Activated naive CD8-positive, alpha-beta T cell (primary cell): ENCODE results near the gene VGLL4.
"Not testable (repeated sequence)": the region's sequence is repeated elsewhere in the genome, so short reads cannot be mapped to it uniquely, and the experiment has no call there.

Experiments
- H3K27ac Mint-ChIP-seq: one replicate; pipeline ENCODE4 v1.8.0; 2021; ENCODE audit warnings: mixed read lengths
- H3K27me3 Mint-ChIP-seq: one replicate; pipeline ENCODE4 v1.8.0; 2021; ENCODE audit warnings: mixed read lengths
- H3K36me3 Mint-ChIP-seq: one replicate; pipeline ENCODE4 v1.8.0; 2021; ENCODE audit warnings: mixed read lengths
- H3K4me1 Mint-ChIP-seq: one replicate; pipeline ENCODE4 v1.8.0; 2021; ENCODE audit warnings: low read depth, mixed read lengths
- H3K4me3 Mint-ChIP-seq: one replicate; pipeline ENCODE4 v1.8.0; 2021; ENCODE audit warnings: mild to moderate bottlenecking, mixed read lengths
- H3K9me3 Mint-ChIP-seq: one replicate; pipeline ENCODE4 v1.8.0; 2021; ENCODE audit warnings: low read depth, mixed read lengths

Gene VGLL4

DNA sequence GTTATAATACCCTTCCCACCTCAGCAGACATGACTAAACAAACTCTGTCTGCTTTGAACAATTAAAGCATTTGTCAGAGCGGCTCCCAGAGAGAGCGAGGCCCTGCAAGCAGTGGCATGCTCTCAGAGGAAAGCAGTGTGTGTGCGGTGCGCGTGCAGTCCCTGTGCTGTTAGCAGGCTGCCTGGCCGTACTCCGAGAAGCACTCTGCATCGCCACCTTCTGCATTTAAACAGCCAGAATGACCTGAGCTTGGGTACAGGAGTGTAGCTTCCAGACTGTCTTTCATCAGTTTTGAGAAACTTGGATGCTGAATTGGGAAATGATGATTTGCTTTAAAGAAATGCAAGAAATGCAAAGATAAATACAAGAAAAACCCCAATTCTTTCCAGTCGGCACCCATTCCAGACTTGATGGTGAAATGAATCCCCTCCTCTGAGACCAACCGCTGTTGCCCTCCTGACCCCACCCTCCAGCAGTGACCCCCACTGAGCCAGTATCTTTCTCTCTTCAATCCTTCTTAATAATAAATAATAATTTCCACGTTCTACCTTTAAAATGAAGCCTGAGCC is 113.5 kb downstream of the VGLL4 start:
- H3K9me3 Mint-ChIP-seq = no peaks in the 10 kb centered on the region
- no peaks in the 10 kb centered on the region for H3K4me1 Mint-ChIP-seq
- H3K4me3 Mint-ChIP-seq = no peak overlapping the region
- peaks cover 11% of the 10 kb centered on the region for H3K36me3 Mint-ChIP-seq
- no peaks in the 10 kb centered on the region for H3K27me3 Mint-ChIP-seq
- H3K27ac Mint-ChIP-seq = no peak overlapping the region

DNA sequence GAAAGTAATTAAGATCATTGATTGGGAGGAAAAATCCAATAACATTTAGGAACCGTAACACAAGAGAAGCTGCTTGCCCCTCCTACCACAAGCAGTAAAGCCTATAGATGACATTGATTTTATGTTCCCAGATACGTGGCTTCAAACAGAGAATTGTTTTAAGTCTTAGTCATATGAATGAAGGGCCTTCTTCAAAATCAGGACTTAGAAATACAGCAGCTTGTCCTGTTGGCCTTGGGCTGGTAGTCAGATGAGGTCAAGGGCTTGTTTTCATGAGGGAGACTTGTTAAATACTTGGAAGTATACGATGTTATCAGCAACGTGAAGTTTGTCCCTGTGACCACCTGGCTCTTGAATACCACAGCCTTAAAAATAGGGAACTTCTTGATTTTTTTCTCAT is 114.4 kb downstream of the VGLL4 start:
- Mint-ChIP-seq H3K4me3 (no peak overlapping the region), H3K9me3 (no peaks in the 10 kb centered on the region), H3K27me3 (no peaks in the 10 kb centered on the region), H3K4me1 (no peaks in the 10 kb centered on the region), H3K27ac (no peak overlapping the region), H3K36me3 (peaks cover 11% of the 10 kb centered on the region)

DNA sequence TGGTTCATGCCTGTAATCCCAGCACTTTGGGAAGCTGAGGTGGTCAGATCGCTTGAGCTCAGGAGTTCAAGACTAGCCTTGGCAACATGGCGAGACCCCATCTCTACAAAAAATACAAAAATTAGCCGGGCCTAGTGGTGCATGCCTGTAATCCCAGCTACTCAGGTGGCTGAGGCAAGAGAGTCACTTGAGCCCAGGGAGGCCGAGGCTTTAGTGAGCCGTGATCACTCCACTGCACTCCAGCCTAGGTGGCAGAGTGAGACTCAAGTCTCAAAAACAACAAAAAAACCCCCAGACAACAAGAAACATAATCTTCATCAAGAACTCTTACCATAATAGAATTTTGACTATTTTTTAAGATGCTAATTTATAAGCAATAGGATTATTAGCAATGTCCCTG is 117.6 kb downstream of the VGLL4 start:
- H3K4me3 Mint-ChIP-seq, H3K4me1 Mint-ChIP-seq, H3K9me3 Mint-ChIP-seq, H3K27me3 Mint-ChIP-seq, H3K27ac Mint-ChIP-seq: not testable (repeated sequence)
- H3K36me3 Mint-ChIP-seq = peaks cover 11% of the 10 kb centered on the region

- H3K36me3 Mint-ChIP-seq = peaks cover 18% of the 10 kb centered on the region
- H3K4me3 Mint-ChIP-seq = no peak overlapping the region
- no peaks in the 10 kb centered on the region for H3K27me3 Mint-ChIP-seq
- no peak overlapping the region for H3K27ac Mint-ChIP-seq
- H3K9me3 Mint-ChIP-seq = no peaks in the 10 kb centered on the region
- no peaks in the 10 kb centered on the region for H3K4me1 Mint-ChIP-seq
Observed at GRCh38 chr3:11523572-11524101, 120.1 kb downstream of the VGLL4 start.

DNA sequence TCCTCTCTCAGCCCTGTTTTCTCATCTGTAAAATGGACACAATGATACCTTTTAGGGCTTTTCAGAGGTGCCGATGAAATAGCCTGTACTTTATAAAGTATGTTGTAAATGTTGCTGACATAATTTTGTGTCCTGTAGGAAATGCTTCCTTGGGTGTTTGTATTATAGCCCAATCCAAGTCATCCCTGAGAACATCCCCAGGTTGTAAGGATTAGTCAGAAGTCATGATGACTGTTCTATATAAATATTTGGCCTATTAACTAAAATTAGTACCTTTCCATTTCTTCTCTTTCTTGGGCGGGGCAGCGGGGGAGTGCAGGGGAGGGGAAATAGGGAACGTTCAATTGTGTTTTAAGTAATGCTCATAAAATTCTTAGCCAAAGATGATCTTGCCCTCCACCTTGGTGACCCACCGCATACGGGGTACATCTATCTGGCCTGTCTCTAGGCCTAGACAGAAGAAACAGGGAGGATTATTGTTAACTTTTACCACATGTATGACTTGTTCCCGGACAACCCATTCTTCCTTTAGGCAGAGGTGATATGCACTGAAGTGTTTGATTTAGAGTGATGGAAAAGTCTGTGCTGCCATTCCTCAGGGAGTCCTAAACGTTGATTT is 120.7 kb downstream of the VGLL4 start:
- H3K4me1 Mint-ChIP-seq = no peaks in the 10 kb centered on the region
- no peak overlapping the region for H3K27ac Mint-ChIP-seq
- H3K9me3 Mint-ChIP-seq = no peaks in the 10 kb centered on the region
- peaks cover 16% of the 10 kb centered on the region for H3K36me3 Mint-ChIP-seq
- H3K4me3 Mint-ChIP-seq = no peak overlapping the region
- no peaks in the 10 kb centered on the region for H3K27me3 Mint-ChIP-seq

- Mint-ChIP-seq H3K4me3 (no peak overlapping the region), H3K4me1 (no peaks in the 10 kb centered on the region), H3K36me3 (peaks cover 13% of the 10 kb centered on the region), H3K9me3 (no peaks in the 10 kb centered on the region), H3K27ac (no peak overlapping the region), H3K27me3 (no peaks in the 10 kb centered on the region)
Observed at GRCh38 chr3:11522398-11522715, 121.4 kb downstream of the VGLL4 start.

DNA sequence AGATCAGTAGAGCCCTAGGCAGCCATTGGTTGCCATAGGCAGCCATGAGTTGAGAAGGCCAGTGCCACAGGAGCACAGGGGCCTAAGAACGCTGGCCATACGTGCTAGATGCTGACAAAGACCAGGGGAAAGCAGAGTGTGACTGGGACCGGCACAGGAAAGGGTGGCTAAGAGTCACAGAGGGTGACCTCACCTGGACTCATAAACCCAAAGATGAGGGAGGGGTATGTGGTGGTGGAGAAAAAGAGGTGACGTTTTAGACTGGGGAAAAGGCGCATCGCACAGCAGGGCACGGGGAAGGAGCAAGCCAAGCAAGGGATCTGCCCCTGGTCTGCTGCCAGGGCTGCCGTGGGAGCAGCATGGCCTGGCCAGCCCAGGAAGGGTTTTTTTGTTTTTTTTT is 122.5 kb downstream of the VGLL4 start:
- Mint-ChIP-seq H3K36me3 (peaks cover 8% of the 10 kb centered on the region), H3K4me3 (no peak overlapping the region), H3K4me1 (no peaks in the 10 kb centered on the region), H3K27ac (no peak overlapping the region), H3K27me3 (no peaks in the 10 kb centered on the region), H3K9me3 (no peaks in the 10 kb centered on the region)

- Mint-ChIP-seq H3K36me3 (peaks cover 14% of the 10 kb centered on the region), H3K4me1 (no peaks in the 10 kb centered on the region), H3K27me3 (no peaks in the 10 kb centered on the region), H3K27ac (no peak overlapping the region), H3K9me3 (no peaks in the 10 kb centered on the region), H3K4me3 (no peak overlapping the region)
Observed at GRCh38 chr3:11517601-11518000, 126.1 kb downstream of the VGLL4 start.

DNA sequence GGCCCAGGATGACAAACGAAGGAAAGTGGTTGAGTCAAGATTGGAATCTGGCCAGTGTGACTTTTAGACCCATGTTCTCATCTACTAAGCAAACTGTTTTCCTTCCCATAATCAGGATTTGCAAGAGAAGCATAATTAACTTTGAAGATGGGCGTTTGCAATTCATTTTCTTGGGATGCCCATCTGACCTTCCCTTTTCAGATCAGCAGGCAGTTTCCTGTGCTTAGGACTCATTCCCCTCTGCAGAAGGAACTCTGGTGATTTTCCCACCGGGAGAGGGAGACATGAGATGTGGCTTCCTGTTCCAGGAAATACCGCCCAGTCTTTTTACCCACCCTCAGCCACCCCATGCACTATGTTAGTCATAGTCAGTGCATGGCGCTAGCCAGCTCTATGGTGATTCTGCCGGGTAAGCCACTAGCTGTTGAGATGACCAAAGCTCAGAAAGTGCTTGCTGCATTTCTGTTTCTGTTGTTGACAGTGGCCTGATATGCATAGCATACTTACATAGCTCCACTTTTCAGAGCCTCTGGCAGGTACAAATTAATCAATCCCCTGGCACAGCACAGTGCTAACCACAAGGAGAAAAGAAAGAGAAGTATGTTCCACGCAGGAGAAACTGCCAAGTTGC is 129.4 kb downstream of the VGLL4 start:
- H3K27ac Mint-ChIP-seq = no peak overlapping the region
- no peaks in the 10 kb centered on the region for H3K9me3 Mint-ChIP-seq
- H3K4me3 Mint-ChIP-seq = no peak overlapping the region
- H3K4me1 Mint-ChIP-seq = no peaks in the 10 kb centered on the region
- H3K36me3 Mint-ChIP-seq = peaks cover 15% of the 10 kb centered on the region
- no peaks in the 10 kb centered on the region for H3K27me3 Mint-ChIP-seq

DNA sequence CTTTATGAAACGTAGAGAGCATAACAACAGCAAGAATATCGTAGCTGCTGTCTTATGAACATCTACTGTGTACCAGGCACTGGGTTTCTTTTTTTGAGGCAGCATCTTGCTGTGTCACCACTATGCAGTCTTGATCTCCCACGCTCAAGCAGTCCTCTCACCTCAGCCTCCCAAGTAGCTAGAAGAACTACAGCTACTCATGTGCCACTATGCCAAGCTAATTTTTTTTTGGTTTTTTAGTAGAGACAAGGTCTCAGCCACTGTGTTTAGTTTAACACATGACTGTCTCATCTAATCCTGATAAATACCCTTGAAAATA is 129.9 kb downstream of the VGLL4 start:
- H3K36me3 Mint-ChIP-seq = peaks cover 11% of the 10 kb centered on the region
- no peaks in the 10 kb centered on the region for H3K9me3 Mint-ChIP-seq
- no peak overlapping the region for H3K4me3 Mint-ChIP-seq
- no peaks in the 10 kb centered on the region for H3K27me3 Mint-ChIP-seq
- H3K27ac Mint-ChIP-seq = no peak overlapping the region
- H3K4me1 Mint-ChIP-seq = no peaks in the 10 kb centered on the region

DNA sequence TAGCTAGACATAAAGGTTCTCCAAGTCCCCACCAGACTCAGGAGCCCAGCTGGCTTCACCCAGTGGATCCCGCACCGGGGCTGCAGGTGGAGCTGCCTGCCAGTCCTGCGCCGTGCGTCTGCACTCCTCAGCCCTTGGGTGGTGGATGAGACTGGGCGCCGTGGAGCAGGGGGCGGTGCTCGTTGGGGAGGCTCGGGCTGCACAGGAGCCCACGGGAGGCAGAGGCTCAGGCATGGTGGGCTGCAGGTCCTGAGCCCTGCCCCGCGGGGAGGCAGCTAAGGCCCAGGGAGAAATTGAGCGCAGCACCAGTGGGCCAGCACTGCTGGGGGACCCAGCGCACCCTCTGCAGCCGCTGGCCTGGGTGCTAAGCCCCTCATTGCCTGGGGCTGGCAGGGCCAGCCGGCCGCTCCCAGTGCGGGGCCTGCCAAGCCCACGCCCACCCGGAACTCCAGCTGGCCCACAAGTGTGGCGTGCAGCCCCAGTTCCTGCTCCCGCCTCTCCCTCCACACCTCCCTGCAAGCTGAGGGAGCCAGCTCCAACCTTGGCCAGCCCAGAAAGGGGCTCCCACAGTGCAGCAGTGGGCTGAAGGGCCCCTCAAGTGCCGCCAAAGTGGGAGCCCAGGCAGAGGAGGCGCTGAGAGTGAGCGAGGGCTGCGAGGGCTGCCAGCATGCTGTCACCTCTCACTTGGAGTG is 130.4 kb downstream of the VGLL4 start:
- H3K4me3 Mint-ChIP-seq, H3K9me3 Mint-ChIP-seq, H3K27ac Mint-ChIP-seq, H3K27me3 Mint-ChIP-seq, H3K4me1 Mint-ChIP-seq: not testable (repeated sequence)
- H3K36me3 Mint-ChIP-seq = peaks cover 11% of the 10 kb centered on the region

GRCh38 chr3:11511606-11512005 is 132.1 kb downstream of the VGLL4 start:
- H3K27ac Mint-ChIP-seq, H3K27me3 Mint-ChIP-seq, H3K4me3 Mint-ChIP-seq, H3K9me3 Mint-ChIP-seq, H3K4me1 Mint-ChIP-seq: not testable (repeated sequence)
- H3K36me3 Mint-ChIP-seq = peaks cover 11% of the 10 kb centered on the region

- Mint-ChIP-seq H3K27me3 (no peaks in the 10 kb centered on the region), H3K4me1 (no peaks in the 10 kb centered on the region), H3K9me3 (no peaks in the 10 kb centered on the region), H3K4me3 (no peak overlapping the region), H3K27ac (no peak overlapping the region), H3K36me3 (peaks cover 8% of the 10 kb centered on the region)
Observed at GRCh38 chr3:11510356-11510755, 133.4 kb downstream of the VGLL4 start.

- H3K9me3 Mint-ChIP-seq = no peaks in the 10 kb centered on the region
- H3K27me3 Mint-ChIP-seq = no peaks in the 10 kb centered on the region
- no peaks in the 10 kb centered on the region for H3K4me1 Mint-ChIP-seq
- no peak overlapping the region for H3K27ac Mint-ChIP-seq
- no peak overlapping the region for H3K4me3 Mint-ChIP-seq
- peaks cover 8% of the 10 kb centered on the region for H3K36me3 Mint-ChIP-seq
Observed at GRCh38 chr3:11510001-11510340, 133.7 kb downstream of the VGLL4 start.

GRCh38 chr3:11509173-11510000 is 134.3 kb downstream of the VGLL4 start:
- no peaks in the 10 kb centered on the region for H3K27me3 Mint-ChIP-seq
- H3K9me3 Mint-ChIP-seq = no peaks in the 10 kb centered on the region
- peaks cover 6% of the 10 kb centered on the region for H3K36me3 Mint-ChIP-seq
- H3K4me1 Mint-ChIP-seq = no peaks in the 10 kb centered on the region
- H3K27ac Mint-ChIP-seq = no peak overlapping the region
- no peak overlapping the region for H3K4me3 Mint-ChIP-seq
